PFSK-1 (cell line): Measurements from ENCODE around the gene PTPRN.

ENCODE experiments used
- POLR2AphosphoS5 ChIP-seq: IDR thresholded peaks from 2 replicates; pipeline ENCODE4 v1.6.1; 2012; ENCODE audit warnings: low read depth, mild to moderate bottlenecking, control low read depth, low read length, moderate library complexity
- TF ChIP-seq, protein P1 (sequence below), 2 experiments: IDR thresholded peaks; 2 replicates each; pipeline versions ENCODE4 v1.6.1 to v1.8.0; 2011 to 2012; ENCODE audit warnings: low read depth in 2 of 2, low read length in 2 of 2, control low read depth in 1 of 2, inconsistent platforms in 1 of 2, mild to moderate bottlenecking in 1 of 2, moderate library complexity in 1 of 2; ENCODE audit not compliant: insufficient read depth in 1 of 2

DNA sequence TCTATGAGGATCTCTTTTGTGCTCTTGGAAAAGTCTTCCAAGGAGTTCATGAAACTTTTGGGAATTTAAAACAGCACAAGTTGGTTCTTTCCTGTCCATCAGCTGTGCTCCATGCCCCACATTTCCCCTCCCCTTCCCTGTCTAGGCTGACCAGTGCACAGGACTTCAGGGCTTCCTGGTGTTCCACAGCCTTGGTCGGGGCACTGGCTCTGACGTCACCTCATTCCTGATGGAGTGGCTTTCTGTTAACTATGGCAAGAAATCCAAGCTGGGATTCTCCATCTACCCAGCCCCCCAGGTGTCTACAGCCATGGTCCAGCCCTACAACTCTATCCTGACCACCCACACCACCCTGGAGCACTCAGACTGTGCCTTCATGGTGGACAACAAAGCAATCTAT lies 38.2 kb downstream of the PTPRN start:
- no peak for TF ChIP-seq POLR2AphosphoS5
- TF ChIP-seq, protein P1, sequence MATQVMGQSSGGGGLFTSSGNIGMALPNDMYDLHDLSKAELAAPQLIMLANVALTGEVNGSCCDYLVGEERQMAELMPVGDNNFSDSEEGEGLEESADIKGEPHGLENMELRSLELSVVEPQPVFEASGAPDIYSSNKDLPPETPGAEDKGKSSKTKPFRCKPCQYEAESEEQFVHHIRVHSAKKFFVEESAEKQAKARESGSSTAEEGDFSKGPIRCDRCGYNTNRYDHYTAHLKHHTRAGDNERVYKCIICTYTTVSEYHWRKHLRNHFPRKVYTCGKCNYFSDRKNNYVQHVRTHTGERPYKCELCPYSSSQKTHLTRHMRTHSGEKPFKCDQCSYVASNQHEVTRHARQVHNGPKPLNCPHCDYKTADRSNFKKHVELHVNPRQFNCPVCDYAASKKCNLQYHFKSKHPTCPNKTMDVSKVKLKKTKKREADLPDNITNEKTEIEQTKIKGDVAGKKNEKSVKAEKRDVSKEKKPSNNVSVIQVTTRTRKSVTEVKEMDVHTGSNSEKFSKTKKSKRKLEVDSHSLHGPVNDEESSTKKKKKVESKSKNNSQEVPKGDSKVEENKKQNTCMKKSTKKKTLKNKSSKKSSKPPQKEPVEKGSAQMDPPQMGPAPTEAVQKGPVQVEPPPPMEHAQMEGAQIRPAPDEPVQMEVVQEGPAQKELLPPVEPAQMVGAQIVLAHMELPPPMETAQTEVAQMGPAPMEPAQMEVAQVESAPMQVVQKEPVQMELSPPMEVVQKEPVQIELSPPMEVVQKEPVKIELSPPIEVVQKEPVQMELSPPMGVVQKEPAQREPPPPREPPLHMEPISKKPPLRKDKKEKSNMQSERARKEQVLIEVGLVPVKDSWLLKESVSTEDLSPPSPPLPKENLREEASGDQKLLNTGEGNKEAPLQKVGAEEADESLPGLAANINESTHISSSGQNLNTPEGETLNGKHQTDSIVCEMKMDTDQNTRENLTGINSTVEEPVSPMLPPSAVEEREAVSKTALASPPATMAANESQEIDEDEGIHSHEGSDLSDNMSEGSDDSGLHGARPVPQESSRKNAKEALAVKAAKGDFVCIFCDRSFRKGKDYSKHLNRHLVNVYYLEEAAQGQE (IDR thresholded peaks at IDR 0.05; ENCODE audit: insufficient read depth in 1 of 2, low read depth in 2 of 2, low read length in 2 of 2): no peak
